HG02973 (cell line): Measurements from ENCODE around the gene PDK2.
A peak's percentile ranks its signal among the peaks of the same experiment; 100 is the strongest.

ENCODE experiments used
- ATAC-seq: cut with Tn5 transposase; IDR thresholded peaks from one replicate; pipeline ENCODE4 v1.9.1; 2021; ENCODE audit warnings: moderate library complexity; ENCODE audit not compliant: unreplicated experiment

PDK2 gene

GRCh38 chr17:50148226-50149090 lies 53.3 kb downstream of the PDK2 start:
- peak; percentile 34 for ATAC-seq

- ATAC-seq = no peak
Measured at GRCh38 chr17:50149091-50149416, 53.9 kb downstream of the PDK2 start.

- no peak for ATAC-seq
Measured at GRCh38 chr17:50149417-50150353, 54.5 kb downstream of the PDK2 start.

- no peak for ATAC-seq
Measured at GRCh38 chr17:50150354-50151040, 55.3 kb downstream of the PDK2 start, which contains the start of gene PPP1R9B. TSS of gene PPP1R9B (minus strand) at chr17:50150677. CDS start at chr17:50150513, 164 bp downstream.

GRCh38 chr17:50151041-50151936 lies 56.1 kb downstream of the PDK2 start:
- ATAC-seq = peak; percentile 45

- ATAC-seq = no peak
Measured at GRCh38 chr17:50151937-50152547, 56.9 kb downstream of the PDK2 start.

GRCh38 chr17:50152736-50153135 lies 57.6 kb downstream of the PDK2 start:
- no peak for ATAC-seq

GRCh38 chr17:50153650-50154575 lies 58.8 kb downstream of the PDK2 start:
- ATAC-seq = no peak

- no peak for ATAC-seq
Measured at GRCh38 chr17:50154604-50155003, 59.5 kb downstream of the PDK2 start.

- ATAC-seq = no peak
Measured at GRCh38 chr17:50155115-50155819, 60.1 kb downstream of the PDK2 start.

GRCh38 chr17:50157891-50158290 lies 62.7 kb downstream of the PDK2 start:
- no peak for ATAC-seq

- ATAC-seq = peak; percentile 76
Measured at GRCh38 chr17:50161023-50161910, 66.1 kb downstream of the PDK2 start.
